ENCODE results near the gene VAMP8. TPM values are rescaled to one million over a fixed set of nuclear protein-coding genes. Genes with fewer than 3 reads are reported as not detected.

The VAMP8 gene
- total RNA-seq, 1 donor from 2014 or later: 46.2 TPM

GRCh38 chr2:85619617-85620016 lies 42.2 kb downstream of the VAMP8 start:
- H3K4me1 ChIP-seq: peaks cover 37% of the 10 kb centered on the region
- H3K27me3 ChIP-seq: no peaks in the 10 kb centered on the region
- H3K36me3 ChIP-seq: peaks cover 0 to 50% of the 10 kb centered on the region in 2 donors
- no peak for DNase-seq (ENCODE audit: extremely low spot score in 2 of 2)
- intact Hi-C loops (cut with DNase I): no loop called here
- no peaks in the 10 kb centered on the region for H3K9me3 ChIP-seq
- H3K27ac ChIP-seq: no peak overlapping the region
- no peak overlapping the region for H3K4me3 ChIP-seq
- TF ChIP-seq POLR2AphosphoS5 (IDR thresholded peaks at IDR 0.05; ENCODE audit: insufficient read depth in 1 of 2, low read depth in 1 of 2) (no peak), CTCF (IDR thresholded peaks at IDR 0.05) (no peak), POLR2A (IDR thresholded peaks at IDR 0.05) (no peak)

- Histone ChIP-seq H3K4me1 (peaks cover 32% of the 10 kb centered on the region), H3K27ac (no peak overlapping the region), H3K36me3 (peaks cover 4 to 67% of the 10 kb centered on the region in 2 donors), H3K4me3 (no peak overlapping the region), H3K27me3 (no peaks in the 10 kb centered on the region), H3K9me3 (no peaks in the 10 kb centered on the region)
- intact Hi-C loops (cut with DNase I): no loop called here
- no peak for DNase-seq (ENCODE audit: extremely low spot score in 2 of 2)
- TF ChIP-seq POLR2AphosphoS5 (IDR thresholded peaks at IDR 0.05; ENCODE audit: insufficient read depth in 1 of 2, low read depth in 1 of 2) (no peak), CTCF (IDR thresholded peaks at IDR 0.05) (no peak), POLR2A (IDR thresholded peaks at IDR 0.05) (no peak)
Observed at GRCh38 chr2:85621338-85621737, 44.0 kb downstream of the VAMP8 start.

GRCh38 chr2:85623991-85624390 lies 46.6 kb downstream of the VAMP8 start:
- Histone ChIP-seq H3K27ac (no peak overlapping the region), H3K27me3 (no peaks in the 10 kb centered on the region), H3K4me1 (peaks cover 8% of the 10 kb centered on the region), H3K36me3 (peaks cover 9 to 94% of the 10 kb centered on the region in 2 donors), H3K9me3 (no peaks in the 10 kb centered on the region), H3K4me3 (no peak overlapping the region)
- DNase-seq (ENCODE audit: extremely low spot score in 2 of 2): no peak
- no peak for TF ChIP-seq POLR2A (IDR thresholded peaks at IDR 0.05)
- no peak for TF ChIP-seq POLR2AphosphoS5 (IDR thresholded peaks at IDR 0.05; ENCODE audit: insufficient read depth in 1 of 2, low read depth in 1 of 2)
- TF ChIP-seq CTCF (IDR thresholded peaks at IDR 0.05): no peak
- intact Hi-C loops (cut with DNase I): no loop called here

- TF ChIP-seq POLR2A (IDR thresholded peaks at IDR 0.05) (no peak), POLR2AphosphoS5 (IDR thresholded peaks at IDR 0.05; ENCODE audit: insufficient read depth in 1 of 2, low read depth in 1 of 2) (no peak), CTCF (IDR thresholded peaks at IDR 0.05) (no peak)
- Histone ChIP-seq H3K9me3 (no peaks in the 10 kb centered on the region), H3K4me1 (no peaks in the 10 kb centered on the region), H3K27ac (no peak overlapping the region), H3K4me3 (no peak overlapping the region), H3K27me3 (no peaks in the 10 kb centered on the region), H3K36me3 (peaks cover 9 to 95% of the 10 kb centered on the region in 2 donors)
- DNase-seq (ENCODE audit: extremely low spot score in 2 of 2): no peak
- intact Hi-C loops (cut with DNase I): no loop called here
Observed at GRCh38 chr2:85628658-85629057, 51.3 kb downstream of the VAMP8 start.

- intact Hi-C loops (cut with DNase I): no loop called here
- Histone ChIP-seq H3K36me3 (peaks cover 4 to 91% of the 10 kb centered on the region in 2 donors), H3K4me3 (no peak overlapping the region)
Observed at GRCh38 chr2:85631316-85631715, 53.9 kb downstream of the VAMP8 start.

More at GRCh38 chr2:85631316-85631715, 53.9 kb downstream of the VAMP8 start:
- Histone ChIP-seq H3K27ac (no peak overlapping the region), H3K9me3 (no peaks in the 10 kb centered on the region), H3K4me1 (no peaks in the 10 kb centered on the region), H3K27me3 (no peaks in the 10 kb centered on the region)
- DNase-seq (ENCODE audit: extremely low spot score in 2 of 2): no peak
- TF ChIP-seq POLR2AphosphoS5 (IDR thresholded peaks at IDR 0.05; ENCODE audit: insufficient read depth in 1 of 2, low read depth in 1 of 2): no peak
- TF ChIP-seq CTCF (IDR thresholded peaks at IDR 0.05): no peak
- TF ChIP-seq POLR2A (IDR thresholded peaks at IDR 0.05): no peak

Small RNAs within 50 kb of the gene (small RNA-seq; reads per million reads assigned to genes)
- not detected for gene RN7SL126P

Other genes starting within 250 kb of the VAMP8 start
- gene TGOLN2, start 249.6 kb upstream of the VAMP8 start, total RNA-seq: 96.0 TPM
- 62.1 TPM for gene RETSAT, start 223.1 kb upstream of the VAMP8 start, total RNA-seq
- 44.7 TPM for gene ELMOD3, start 222.8 kb upstream of the VAMP8 start, total RNA-seq
- gene CAPG, start 167.2 kb upstream of the VAMP8 start, total RNA-seq: 165 TPM
- gene SH2D6, start 158.9 kb upstream of the VAMP8 start, total RNA-seq: not detected
- gene MAT2A, start 38.4 kb upstream of the VAMP8 start, total RNA-seq: 177 TPM
- 18.2 TPM for gene GGCX, start 16.1 kb upstream of the VAMP8 start, total RNA-seq
- 42.5 TPM for gene VAMP5, start 6.8 kb downstream of the VAMP8 start, total RNA-seq
- 107 TPM for gene RNF181, start 18.2 kb downstream of the VAMP8 start, total RNA-seq
- gene TMEM150A, start 25.1 kb downstream of the VAMP8 start, total RNA-seq: 22.6 TPM
- gene C2orf68, start 34.5 kb downstream of the VAMP8 start, total RNA-seq: 12.0 TPM
- 94.8 TPM for gene USP39, start 38.6 kb downstream of the VAMP8 start, total RNA-seq
- gene SFTPB, start 90.6 kb downstream of the VAMP8 start, total RNA-seq: not detected
- gene GNLY, start 116.8 kb downstream of the VAMP8 start, total RNA-seq: 3.2 TPM
- gene ATOH8, start 176.4 kb downstream of the VAMP8 start, total RNA-seq: 66.5 TPM